G401 (cell line): ENCODE results near the gene MRGPRX2. TPM values are rescaled to one million over a fixed set of nuclear protein-coding genes. Genes with fewer than 3 reads are reported as not detected.

Experiments used
- DNase-seq: peaks from one replicate; pipeline ENCODE4 v3.0.0-alpha.2; 2015; ENCODE audit warnings: low spot score
- in situ Hi-C: cut with HindIII; loops from 2 replicates; pipeline ENCODE4 v1.10.0; 2016; ENCODE audit warnings: low sequenced_read_pairs, mixed read lengths
- total RNA-seq: library from RNA; depleted of rRNA; stranded (reverse); fragments of >200 nt; shearing (Covaris generic); gene quantifications from 2 replicates; pipeline ENCODE4 v1.2.3, GENCODE V29; 2014

Gene MRGPRX2
- total RNA-seq, 1 experiment from 2014 or later = not detected

DNA sequence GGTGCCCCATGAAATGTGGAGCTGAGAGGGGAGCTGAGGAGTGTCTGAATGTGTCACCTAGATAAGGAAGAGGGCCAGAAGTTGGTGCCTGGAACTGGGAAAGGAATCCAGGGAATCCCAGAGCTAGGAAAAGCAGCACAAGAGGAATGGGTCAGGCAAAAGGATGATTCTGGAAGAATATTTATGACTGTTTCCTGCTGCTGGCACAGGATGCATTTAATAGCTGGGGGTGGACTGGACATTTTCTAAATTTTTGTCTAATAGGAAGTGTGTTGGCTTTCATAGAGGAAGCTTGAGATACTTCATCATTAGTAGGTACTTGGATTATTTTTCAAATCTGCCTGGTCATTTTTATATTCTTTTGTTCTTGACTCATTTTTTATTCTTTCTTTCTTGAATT, 17.4 kb upstream of the MRGPRX2 start:
- DNase-seq = no peak
- in situ Hi-C loops = no loop called here

DNA sequence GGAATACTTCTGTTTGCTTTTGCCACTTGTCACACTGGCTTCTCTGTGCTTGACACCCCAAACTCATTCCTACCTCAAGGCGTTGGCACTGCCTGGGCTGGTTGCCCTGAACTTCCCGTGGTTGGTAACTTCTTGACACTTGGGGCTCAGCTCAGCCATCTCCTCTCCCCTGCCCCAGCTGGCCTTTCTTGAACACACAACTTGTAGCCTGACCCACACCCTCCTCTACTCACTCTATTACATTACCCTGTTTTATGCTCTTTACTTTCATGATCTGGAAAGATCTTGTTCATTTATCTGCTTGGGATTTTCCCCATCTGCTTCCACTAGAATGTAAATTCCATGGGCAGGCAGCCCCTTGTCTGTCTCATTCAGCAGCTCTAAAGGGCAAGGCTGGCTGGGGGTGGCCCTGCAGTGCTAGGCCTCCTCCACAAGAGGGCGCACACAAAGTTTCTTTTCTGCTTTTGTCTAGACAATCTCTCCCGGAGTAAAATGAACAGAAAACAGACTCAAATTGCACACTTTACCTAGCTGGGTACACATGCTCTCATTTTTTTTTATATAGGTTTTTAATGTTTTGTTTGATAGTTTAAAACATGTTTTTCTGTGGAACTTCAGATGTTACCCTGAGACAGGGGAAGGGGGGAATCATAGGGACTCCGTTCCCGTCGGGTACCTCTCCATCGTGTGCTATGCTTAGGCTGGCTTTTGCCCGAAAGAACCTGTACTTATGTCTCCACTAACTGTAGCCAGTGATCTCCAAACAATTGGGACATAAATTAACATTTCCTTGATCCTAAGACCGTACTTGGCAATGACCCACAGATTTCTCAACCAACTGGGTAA, 16.4 kb upstream of the MRGPRX2 start:
- in situ Hi-C loops = no loop called here
- DNase-seq = peak; percentile 34

DNA sequence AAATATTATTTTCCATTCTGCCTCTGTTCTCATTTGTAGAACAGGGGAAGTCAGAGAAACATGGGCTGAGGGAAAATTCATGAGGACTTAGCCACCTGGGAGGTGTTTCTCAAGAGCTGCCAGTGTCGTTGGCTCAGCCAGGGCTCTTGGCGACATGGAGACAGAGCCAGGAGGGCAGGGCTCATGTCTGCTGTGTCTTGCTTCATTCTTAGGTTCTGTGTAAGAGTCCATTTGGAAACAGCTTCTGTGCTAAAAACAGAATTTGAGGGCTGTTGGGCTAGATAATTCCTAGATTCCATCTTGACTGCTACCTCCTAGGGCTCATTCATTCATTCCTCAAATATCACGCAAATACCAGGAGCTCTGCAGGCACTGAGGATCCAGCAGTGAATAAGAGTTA, 15.1 kb upstream of the MRGPRX2 start:
- in situ Hi-C loops = no loop called here
- no peak for DNase-seq

DNA sequence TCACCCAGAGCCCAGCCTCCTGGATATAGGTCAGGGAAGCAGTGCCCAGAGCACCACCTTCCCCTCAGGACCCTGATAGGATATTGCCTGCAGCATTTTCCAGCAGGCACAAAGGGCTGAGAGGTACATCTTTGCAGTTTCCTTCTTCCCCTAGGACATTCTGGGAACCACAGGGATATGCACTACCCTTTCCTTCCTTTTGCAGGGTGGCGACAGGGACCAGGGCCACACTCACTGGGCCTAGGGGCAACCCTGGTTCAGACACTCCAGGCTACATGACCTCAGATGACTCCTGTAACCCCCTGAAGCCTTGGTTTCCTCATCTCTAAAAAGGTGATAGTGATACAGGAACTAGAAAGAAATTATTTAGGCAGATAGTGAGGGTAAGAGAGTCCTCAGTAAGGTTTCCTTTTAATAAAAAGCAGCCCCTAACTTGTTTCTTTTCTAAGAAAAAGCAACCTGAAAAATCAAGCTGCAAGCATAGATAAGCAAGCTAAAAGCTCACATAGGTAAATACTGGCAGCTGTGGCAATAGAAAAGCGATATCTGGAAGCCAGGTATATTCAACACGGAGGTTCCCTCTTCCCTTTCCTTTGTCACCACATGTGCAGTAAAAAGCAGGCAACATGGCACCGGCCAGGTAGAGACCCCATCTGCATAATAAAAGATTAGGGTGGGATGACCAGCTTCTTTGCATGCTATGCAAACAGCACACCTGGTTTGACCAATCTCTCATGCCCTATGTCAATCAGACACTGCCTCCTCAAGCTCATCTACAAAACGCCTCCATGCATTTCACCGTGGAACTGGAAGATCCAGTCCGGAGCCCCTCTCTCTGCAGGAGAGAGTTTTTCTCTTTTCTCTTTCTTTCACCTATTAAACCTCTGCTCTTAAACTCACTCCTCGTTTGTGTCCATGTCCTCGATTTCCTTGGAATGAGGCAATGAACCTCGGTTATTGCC, 13.2 kb upstream of the MRGPRX2 start:
- in situ Hi-C loops = no loop called here
- no peak for DNase-seq

DNA sequence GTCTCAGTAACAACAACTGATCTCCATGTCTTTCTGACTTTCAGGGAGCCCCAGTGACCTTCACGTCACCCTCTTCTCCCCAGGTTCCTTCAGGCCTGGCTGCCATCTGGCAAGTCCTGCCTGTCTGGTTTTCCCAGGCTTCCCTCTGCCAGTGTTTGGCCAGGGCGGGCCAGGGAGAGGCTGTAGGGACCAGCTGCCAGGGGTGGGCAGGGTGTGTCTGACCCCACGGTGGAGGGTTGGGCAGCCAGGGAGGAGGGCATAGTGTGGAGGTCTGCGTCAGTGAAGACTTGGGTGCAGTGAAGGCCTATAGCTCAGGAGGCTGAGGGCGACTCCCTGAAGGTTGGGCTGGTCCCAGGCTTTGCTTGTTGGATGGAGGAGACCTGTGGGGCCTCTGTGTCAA, 11.9 kb upstream of the MRGPRX2 start:
- no peak for DNase-seq
- in situ Hi-C loops = no loop called here

DNA sequence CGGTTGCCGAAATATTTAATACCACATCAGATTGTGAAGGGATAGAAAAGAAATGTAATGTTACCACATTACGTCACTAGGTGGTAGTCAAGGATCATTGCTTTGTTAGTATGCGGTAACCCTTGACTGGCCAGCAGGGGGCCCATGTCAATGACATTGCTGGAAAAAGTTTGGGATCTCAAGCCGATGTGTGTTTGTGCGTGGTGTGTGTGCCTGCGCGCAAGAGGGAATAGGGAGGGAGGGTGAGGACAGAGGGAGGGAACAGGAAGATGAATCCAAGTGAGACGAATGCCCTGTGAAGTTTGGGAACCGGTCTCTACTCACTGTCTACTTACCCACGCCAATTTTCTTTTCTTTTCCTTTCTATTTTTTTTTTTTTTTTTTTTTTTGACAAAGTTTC, 10.7 kb upstream of the MRGPRX2 start:
- peak; percentile 57 for DNase-seq
- in situ Hi-C loops = no loop called here

DNA sequence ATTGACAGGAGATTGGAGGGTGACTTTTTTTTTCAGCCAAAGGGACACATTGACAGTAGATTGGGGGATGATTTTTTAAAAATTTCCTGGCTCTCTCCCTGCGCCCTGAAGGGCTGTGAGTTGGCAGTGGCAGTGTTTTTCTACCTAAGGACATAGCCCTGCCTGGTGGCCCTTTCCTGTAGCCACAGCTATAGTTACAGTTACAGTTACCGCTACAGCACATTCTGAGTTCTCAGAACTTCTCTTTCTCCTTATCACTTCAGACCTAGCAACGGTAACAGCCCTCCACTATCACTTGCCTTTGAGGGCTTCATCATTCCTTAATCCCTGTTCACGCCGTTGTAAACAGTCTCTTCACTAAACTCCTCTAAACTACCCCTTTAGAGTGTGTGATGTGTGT, 684 bp downstream of the MRGPRX2 start:
- in situ Hi-C loops = no loop called here
- no peak for DNase-seq

DNA sequence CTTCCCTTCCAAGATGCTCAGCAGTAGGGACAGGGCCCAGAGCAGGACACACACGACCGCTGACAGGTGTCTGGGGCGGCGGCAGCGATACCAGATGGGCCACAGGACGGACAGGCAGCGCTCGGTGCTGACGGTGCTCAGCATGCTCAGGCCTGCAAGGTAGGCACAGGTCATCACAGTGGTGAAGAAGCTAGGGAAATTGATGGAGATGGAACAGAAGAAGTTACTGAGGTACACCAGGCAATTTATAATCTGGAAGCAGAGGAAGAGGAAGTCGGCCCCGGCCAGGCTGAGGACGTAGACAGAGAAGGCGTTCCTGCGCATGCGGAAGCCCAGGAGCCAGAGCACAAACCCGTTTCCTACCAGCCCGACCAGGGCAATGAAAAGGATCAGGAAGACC, 4.6 kb downstream of the MRGPRX2 start:
- in situ Hi-C loops = no loop called here
- DNase-seq = no peak

DNA sequence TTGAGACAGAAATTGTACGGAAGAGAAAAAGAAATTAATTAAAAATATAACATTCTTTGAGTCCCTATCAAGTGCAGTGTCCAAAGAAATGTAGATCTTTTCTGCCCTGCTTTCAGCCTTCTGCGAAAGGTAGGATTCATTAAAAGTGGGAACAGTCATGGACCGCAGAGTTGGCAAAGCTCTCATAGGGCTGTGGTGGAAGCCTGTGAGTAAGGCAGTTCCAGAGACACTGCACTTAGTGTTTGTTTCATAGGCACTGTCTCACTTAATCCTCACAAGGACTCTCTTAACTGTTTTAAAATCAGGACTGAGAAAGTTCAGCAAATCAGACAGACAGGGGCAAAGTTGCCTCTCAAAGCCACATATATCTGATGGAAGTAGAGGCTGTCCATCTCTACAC, 5.5 kb downstream of the MRGPRX2 start:
- DNase-seq = no peak

DNA sequence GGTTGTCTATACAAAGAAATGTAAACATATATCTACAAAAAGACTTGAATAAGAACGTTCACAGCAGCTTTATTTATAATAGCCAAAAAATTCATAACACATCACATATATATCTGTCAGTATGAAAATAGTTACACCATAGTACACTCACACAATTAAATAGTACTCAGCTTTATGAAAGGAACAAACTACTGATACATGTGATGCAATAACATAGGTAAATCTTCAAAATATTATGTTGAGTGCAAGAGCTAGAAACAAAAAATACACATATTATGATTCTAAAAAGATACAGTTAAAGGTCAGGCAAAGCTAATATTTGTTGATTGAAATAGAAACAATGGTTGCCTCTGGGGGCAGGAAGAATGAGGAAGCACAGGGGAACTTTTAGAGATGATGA, 6.6 kb downstream of the MRGPRX2 start:
- in situ Hi-C loops = no loop called here
- no peak for DNase-seq

More for the DNA sequence above, 5.5 kb downstream of the MRGPRX2 start:
- in situ Hi-C loops = no loop called here

DNA sequence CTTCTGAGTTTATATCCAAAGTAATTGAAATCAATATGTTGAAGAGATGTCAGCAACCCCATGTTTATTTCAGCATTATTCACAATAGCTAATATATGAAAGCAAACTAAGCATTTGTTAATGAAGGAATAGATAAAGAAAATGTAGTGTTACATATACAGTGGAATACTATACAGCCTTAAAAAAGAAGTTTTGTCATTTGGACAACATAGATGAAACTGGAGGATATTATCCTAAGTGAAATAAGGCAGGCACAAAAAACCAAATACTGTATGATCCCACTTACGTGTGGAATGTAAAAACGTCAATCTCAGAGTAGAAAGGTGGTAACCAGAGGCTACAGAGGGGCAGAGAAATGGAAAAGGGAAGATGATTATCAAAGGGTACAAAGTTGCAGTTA, 10.2 kb downstream of the MRGPRX2 start:
- in situ Hi-C loops = no loop called here
- DNase-seq = no peak

DNA sequence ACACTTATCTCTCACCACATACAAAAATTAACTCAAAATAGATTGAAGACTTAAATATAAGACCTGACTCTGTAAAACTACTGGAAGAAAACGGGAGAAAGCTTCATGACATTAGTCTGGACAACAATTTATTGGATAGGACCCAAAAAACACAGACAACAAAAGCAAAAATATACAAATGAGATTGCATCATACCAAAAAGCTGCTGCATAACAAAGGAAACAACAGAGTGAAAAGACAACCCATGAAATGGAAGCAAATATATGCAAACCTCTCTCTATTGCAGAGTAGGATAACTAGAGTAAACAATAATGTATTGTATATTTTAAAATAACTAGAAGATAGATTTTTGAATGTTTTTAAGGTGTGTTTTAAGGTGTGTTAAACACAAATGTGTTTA, 11.2 kb downstream of the MRGPRX2 start:
- in situ Hi-C loops = no loop called here
- no peak for DNase-seq

DNA sequence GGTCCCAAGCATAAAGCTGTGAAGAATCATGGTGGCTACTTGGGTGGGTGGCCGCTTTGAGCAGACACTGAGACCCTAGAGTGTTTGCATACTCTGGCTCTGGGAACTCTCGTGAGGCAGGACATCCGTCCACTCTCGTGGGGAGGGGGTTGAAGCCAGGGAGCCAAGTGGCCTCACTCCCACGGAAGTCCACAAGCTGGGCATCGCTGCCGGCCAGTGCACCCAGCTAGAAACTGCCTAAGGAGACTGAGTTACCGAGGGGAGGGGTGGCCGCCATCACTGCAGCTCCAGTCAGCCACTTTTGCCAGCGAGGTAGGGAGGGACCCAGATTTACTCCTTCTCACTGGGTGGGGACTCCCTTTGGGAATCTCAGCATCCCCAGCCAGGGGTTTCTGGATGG, 20.5 kb downstream of the MRGPRX2 start:
- DNase-seq = no peak
- in situ Hi-C loops = no loop called here

DNA sequence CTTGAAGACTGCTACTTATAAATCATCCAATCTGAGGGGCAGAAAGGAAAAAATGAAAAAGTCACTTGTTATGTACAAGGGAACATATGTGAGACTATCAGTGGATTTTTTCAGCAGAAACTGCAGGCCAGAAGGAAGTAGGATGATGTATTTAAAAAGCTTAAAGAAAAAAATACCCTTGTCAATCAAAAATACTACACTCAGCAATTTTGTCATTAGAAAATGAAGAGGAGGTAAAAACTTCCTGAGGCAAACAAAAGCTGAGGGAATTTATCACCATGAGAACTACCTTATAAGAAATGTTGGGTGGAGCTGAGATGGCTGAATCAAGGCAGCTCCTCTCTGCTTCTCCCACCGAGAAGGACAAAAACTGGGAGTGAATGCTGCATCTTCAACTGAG, 21.1 kb downstream of the MRGPRX2 start:
- in situ Hi-C loops = no loop called here

DNA sequence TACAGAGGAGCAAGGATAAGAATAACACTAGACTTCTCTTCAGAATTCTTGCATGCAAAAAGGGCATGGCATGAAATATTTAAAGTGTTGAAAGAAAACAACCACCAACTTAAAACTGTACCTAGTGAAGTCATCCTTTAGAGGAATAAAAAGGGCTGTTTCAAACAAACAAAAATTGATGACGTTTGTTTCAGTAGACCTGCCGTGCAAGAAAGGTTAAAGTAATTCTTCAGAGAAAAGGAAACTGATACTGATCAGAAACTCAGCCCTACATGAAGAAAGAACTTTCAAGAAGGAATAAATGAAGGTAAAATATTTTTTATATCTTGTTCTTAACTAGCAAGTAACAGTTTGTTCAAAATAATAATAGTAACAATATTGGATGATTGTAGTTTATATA, 27.5 kb downstream of the MRGPRX2 start:
- in situ Hi-C loops = no loop called here
- DNase-seq = no peak

More for the DNA sequence above, 21.1 kb downstream of the MRGPRX2 start:
- DNase-seq = no peak

DNA sequence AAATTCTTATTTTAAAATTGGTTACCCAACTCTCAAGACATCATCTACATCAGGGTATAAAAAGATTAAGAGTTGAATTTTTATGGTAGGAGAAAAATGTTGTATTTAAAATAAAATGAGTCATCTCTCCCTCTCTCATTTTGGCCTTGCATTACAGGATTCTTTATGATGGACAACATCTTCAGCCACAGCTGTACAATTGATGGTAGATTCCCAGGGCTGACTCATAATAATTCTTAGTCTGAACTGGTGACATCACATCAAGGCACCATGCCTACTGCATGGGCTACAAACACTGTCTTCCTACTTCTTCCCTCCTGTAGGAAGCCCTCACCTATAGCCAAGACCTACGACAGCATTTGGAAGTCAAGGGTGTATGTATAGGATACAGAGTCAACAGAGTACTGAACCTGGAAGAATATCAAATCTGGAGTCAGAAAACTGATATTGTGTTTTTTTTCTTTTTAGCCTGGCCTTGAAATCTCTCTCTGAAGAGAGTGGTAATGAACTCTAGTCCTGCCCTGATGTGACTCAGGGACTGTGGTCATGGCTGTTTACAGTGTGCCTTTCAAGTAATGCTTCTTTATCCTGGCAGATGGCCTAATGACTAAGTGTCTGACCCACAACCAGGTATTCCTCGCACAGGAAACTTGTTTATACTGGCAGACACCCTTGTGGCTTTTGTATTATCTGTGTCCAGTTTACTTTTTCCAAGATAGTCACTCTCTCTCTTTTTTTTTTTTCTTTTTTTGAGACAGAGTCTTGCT, 32.5 kb downstream of the MRGPRX2 start:
- DNase-seq = no peak
- in situ Hi-C loops = no loop called here

DNA sequence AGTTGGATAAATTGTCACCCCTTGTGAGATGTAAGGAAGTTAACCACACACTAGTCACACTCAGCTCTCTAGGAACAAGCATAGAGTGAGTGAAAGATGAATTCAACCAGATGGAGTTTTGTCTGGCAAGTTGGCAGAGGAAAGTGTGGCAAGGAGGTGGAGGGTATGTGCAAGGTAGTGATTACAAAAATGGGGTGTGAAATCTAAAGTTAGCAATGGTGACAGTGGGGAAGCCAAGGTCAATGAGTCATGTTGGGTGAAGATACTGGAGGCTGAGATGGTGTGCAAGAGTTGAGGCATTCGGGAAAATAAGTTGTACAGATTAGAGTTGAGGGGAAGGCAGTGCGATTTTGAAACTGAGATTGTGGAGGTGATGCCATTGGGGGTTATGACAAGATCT, 33.7 kb downstream of the MRGPRX2 start:
- in situ Hi-C loops = no loop called here
- DNase-seq = no peak

DNA sequence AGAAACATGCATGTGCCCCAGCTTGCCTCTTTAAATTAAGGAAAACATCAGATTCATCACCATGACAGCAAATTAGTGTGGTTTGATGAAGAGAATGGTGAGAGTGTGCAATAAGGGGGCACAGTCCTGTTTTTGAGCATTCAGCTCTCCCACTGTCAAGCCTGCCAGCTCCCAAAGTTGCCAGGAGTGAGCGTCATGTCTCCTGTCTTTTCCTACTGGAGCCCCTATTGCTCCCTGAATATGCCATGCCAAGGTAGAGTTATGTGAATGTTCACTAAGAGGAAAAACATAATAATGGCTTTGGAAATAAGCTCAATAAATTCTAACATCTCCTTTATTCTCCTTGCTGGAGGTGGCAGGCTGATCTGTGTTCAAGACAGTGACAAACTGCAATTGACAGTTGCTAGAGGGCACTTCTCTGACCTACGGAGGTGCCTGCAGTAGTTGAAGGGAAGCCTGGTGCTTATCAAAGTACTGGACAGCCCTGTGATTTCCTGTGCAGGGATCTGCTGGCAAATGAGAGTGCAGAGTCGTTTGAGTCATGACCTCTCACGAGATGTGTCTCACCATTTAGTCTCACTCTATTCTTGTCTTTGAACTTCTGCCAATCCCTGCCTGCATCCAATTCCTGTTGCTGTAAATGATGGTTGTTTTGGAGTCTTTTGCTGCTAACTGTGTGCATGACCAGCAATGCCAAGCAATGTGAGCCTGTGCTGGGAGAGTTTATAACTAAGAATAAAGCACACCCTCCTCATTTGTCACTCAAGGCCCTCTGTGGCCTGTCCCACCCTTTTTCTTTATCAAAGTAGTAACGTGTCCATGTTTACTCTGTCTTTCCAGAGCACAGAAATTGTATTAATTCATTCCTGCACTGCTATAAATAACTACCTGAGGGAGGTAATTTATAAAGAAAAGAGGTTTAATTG, 34.8 kb downstream of the MRGPRX2 start:
- in situ Hi-C loops = no loop called here
- DNase-seq = no peak

DNA sequence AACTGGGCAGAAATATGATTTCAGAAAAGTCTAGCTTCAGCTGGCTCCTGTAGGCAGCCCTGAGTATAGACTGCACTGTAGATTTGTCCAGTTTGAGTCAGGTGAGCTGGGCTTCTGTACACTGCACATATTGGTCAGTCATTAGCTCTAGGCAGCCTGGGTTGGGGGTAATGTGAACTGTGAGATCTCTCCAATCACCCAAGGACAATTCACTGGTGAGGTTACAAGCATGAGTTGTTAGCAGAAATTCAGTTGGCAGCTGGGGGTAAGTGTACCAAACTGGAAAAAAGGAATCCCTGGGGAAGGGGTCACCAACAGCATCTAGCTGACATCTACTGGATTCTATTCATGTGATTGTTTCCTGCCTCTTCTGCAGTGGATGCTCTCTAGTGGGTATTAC, 39.7 kb downstream of the MRGPRX2 start:
- DNase-seq = no peak
- in situ Hi-C loops = no loop called here
